SK-N-SH (cell line): ENCODE results near the gene AFAP1L1. TPM values are rescaled to one million over a fixed set of nuclear protein-coding genes. Genes with fewer than 3 reads are reported as not detected.

Source experiments
- CTCF ChIA-PET: fragments of 300-600, 350-600 bp; formaldehyde crosslinking; extraction: SDS; loops from one replicate; lab custom pipeline; 2021; lab: Yijun Ruan, JAX
- POLR2A ChIA-PET: fragments of 350-600 bp; sonication (Branson Sonifier 250); formaldehyde crosslinking; extraction: SDS; loops from one replicate; lab custom pipeline; 2020; ENCODE audit warnings: antibody characterized with exemption, inconsistent platforms; lab: Yijun Ruan, JAX
- DNase-seq: peaks from one replicate; pipeline ENCODE4 v3.0.0; 2012
- H2AFZ ChIP-seq: fragments of 200-600 bp; sonication (generic); 2 replicates; pipeline ENCODE4 v1.8.1; 2016; ENCODE audit warnings: antibody characterized with exemption, mild to moderate bottlenecking, low read depth
- H3F3A ChIP-seq: fragments of 200-600 bp; sonication (generic); replicated peaks from 2 replicates; pipeline ENCODE3; 2016; ENCODE audit warnings: antibody characterized with exemption, mild to moderate bottlenecking; ENCODE audit not compliant: insufficient read depth
- H3K27ac ChIP-seq, 2 experiments: fragments of 200-500 bp in 1 of 2; fragments of 200-600 bp in 1 of 2; sonication (Bioruptor generic) in 1 of 2; sonication (generic), shearing (Covaris generic) in 1 of 2; 2 replicates each; pipeline versions ENCODE4 v1.5.1 to v1.6.1; 2014 to 2016; ENCODE audit warnings: low read depth in 2 of 2, inconsistent platforms in 1 of 2, low read length in 1 of 2, mild to moderate bottlenecking in 1 of 2, mixed read lengths in 1 of 2
- H3K27me3 ChIP-seq: fragments of 200-600 bp; sonication (generic), shearing (Covaris generic); 2 replicates; pipeline ENCODE4 v1.6.1; 2016; ENCODE audit warnings: mixed run types; ENCODE audit not compliant: insufficient read depth
- H3K36me3 ChIP-seq, 2 experiments: fragments of 200-500 bp in 1 of 2; fragments of 200-600 bp in 1 of 2; sonication (Bioruptor generic) in 1 of 2; sonication (generic) in 1 of 2; replicated peaks in 1 of 2; 2 replicates each; pipeline versions ENCODE3 to v1.5.1; 2014 to 2016; ENCODE audit warnings: low read length in 1 of 2, mild to moderate bottlenecking in 1 of 2; ENCODE audit not compliant: insufficient read depth in 2 of 2, control insufficient read depth in 1 of 2
- H3K4me1 ChIP-seq, 2 experiments: fragments of 200-500 bp in 1 of 2; fragments of 200-600 bp in 1 of 2; sonication (Bioruptor generic) in 1 of 2; sonication (generic), shearing (Covaris generic) in 1 of 2; 2 replicates each; pipeline versions ENCODE4 v1.5.1 to v1.6.1; 2014 to 2016; ENCODE audit warnings: low read depth in 1 of 2, low read length in 1 of 2, mixed run types in 1 of 2; ENCODE audit not compliant: insufficient read depth in 2 of 2, control insufficient read depth in 1 of 2
- H3K4me2 ChIP-seq: fragments of 200-600 bp; sonication (generic), shearing (Covaris generic); 2 replicates; pipeline ENCODE4 v1.6.1; 2017; ENCODE audit warnings: mixed run types
- H3K4me3 ChIP-seq, 2 experiments: fragments of 200-500 bp in 1 of 2; fragments of 200-600 bp in 1 of 2; sonication (Bioruptor generic) in 1 of 2; sonication (generic), shearing (Covaris generic) in 1 of 2; 2 replicates each; pipeline versions ENCODE4 v1.5.1 to v1.8.1; 2014 to 2016; ENCODE audit warnings: low read depth in 2 of 2, inconsistent platforms in 1 of 2, low read length in 1 of 2, mild to moderate bottlenecking in 1 of 2, mixed read lengths in 1 of 2, moderate library complexity in 1 of 2
- H3K79me2 ChIP-seq: fragments of 200-600 bp; sonication (generic); 2 replicates; pipeline ENCODE4 v1.8.1; 2017; ENCODE audit warnings: mild to moderate bottlenecking; ENCODE audit not compliant: insufficient read depth
- H3K9ac ChIP-seq: fragments of 200-600 bp; sonication (generic); 2 replicates; pipeline ENCODE4 v1.6.1; 2017; ENCODE audit warnings: mixed run types
- H3K9me2 ChIP-seq: fragments of 200-600 bp; sonication (generic); 2 replicates; pipeline ENCODE4 v1.6.1; 2017; ENCODE audit warnings: mixed run types
- H3K9me3 ChIP-seq: fragments of 200-600 bp; sonication (generic); 2 replicates; pipeline ENCODE4 v1.6.1; 2017; ENCODE audit warnings: mixed run types, mild to moderate bottlenecking, moderate library complexity
- H4K20me1 ChIP-seq: fragments of 200-600 bp; sonication (generic); 2 replicates; pipeline ENCODE4 v1.6.1; 2017; ENCODE audit warnings: mild to moderate bottlenecking, mixed run types; ENCODE audit not compliant: insufficient read depth
- ELF1 ChIP-seq: IDR thresholded peaks from 2 replicates; pipeline ENCODE4 v1.4.0; 2012
- EP300 ChIP-seq, 2 experiments: IDR thresholded peaks; 2 replicates each; pipeline versions ENCODE4 v1.4.0 to v1.6.1; 2012; ENCODE audit warnings: borderline replicate concordance in 1 of 2, low read depth in 1 of 2, low read length in 1 of 2
- FOSL2 ChIP-seq: IDR thresholded peaks from 2 replicates; pipeline ENCODE4 v1.4.0; 2012; ENCODE audit warnings: low read depth, mild to moderate bottlenecking, moderate library complexity, borderline replicate concordance
- FOXJ3 ChIP-seq: sonication (generic); formaldehyde crosslinking; IDR thresholded peaks from 2 replicates; pipeline ENCODE4 v1.5.1; 2020; ENCODE audit warnings: mild to moderate bottlenecking, missing genetic modification reagents
- FOXM1 ChIP-seq: IDR thresholded peaks from 2 replicates; pipeline ENCODE4 v1.4.0; 2012; ENCODE audit warnings: low read depth, mild to moderate bottlenecking
- GABPA ChIP-seq: IDR thresholded peaks from 2 replicates; pipeline ENCODE4 v1.4.0; 2012; ENCODE audit warnings: low read depth, mild to moderate bottlenecking
- GATA2 ChIP-seq: sonication (generic); formaldehyde crosslinking; IDR thresholded peaks from 2 replicates; pipeline ENCODE4 v1.5.0; 2020; ENCODE audit warnings: mild to moderate bottlenecking, missing genetic modification reagents
- NFIC ChIP-seq: IDR thresholded peaks from 2 replicates; pipeline ENCODE4 v1.4.0; 2012; ENCODE audit warnings: borderline replicate concordance
- POLR2AphosphoS5 ChIP-seq: IDR thresholded peaks from 2 replicates; pipeline ENCODE4 v1.6.1; 2012; ENCODE audit warnings: low read depth, low read length
- RAD21 ChIP-seq: IDR thresholded peaks from 2 replicates; pipeline ENCODE4 v1.6.1; 2012; ENCODE audit warnings: mild to moderate bottlenecking, low read length
- RCOR1 ChIP-seq: fragments of 150-350 bp; IDR thresholded peaks from 2 replicates; pipeline ENCODE4 v1.6.1; 2017; ENCODE audit warnings: antibody characterized with exemption, low read length
- RFX5 ChIP-seq: IDR thresholded peaks from 2 replicates; pipeline ENCODE4 v1.6.1; 2012; ENCODE audit warnings: mild to moderate bottlenecking, improper control_type of control experiment, low read length
- RXRA ChIP-seq: IDR thresholded peaks from 2 replicates; pipeline ENCODE4 v1.4.0; 2012; ENCODE audit warnings: low read depth, mild to moderate bottlenecking, borderline replicate concordance
- TAF1 ChIP-seq: IDR thresholded peaks from 2 replicates; pipeline ENCODE4 v1.6.1; 2012; ENCODE audit warnings: low read depth, mild to moderate bottlenecking, low read length, moderate library complexity, borderline replicate concordance
- TCF12 ChIP-seq: IDR thresholded peaks from 2 replicates; pipeline ENCODE4 v1.4.0; 2012
- YY1 ChIP-seq: IDR thresholded peaks from 2 replicates; pipeline ENCODE4 v1.4.0; 2012; ENCODE audit warnings: low read depth, mild to moderate bottlenecking
- WGBS: methylation state at CpG from one replicate; pipeline ENCODE4 v1.1.6; 2017; ENCODE audit warnings: low lambda C conversion rate; 5-methylcytosine and 5-hydroxymethylcytosine counted together
- polyA plus RNA-seq, 3 experiments: library from polyadenylated mRNA; depleted of rRNA; stranded (reverse); fragments of >200 nt; gene quantifications; 2 replicates each; pipeline ENCODE4 v1.2.3, GENCODE V29; 2012
- TF ChIP-seq, protein P1 (sequence below): IDR thresholded peaks from 2 replicates; pipeline ENCODE4; 2012
- TF ChIP-seq, protein P2 (sequence below): IDR thresholded peaks from 2 replicates; pipeline ENCODE4 v1.6.1; 2012; ENCODE audit warnings: mild to moderate bottlenecking, low read depth, low read length, moderate library complexity
- TF ChIP-seq, protein P3 (sequence below): IDR thresholded peaks from 2 replicates; pipeline ENCODE4 v1.4.0; 2012; ENCODE audit warnings: low read depth, borderline replicate concordance
- TF ChIP-seq, protein P4 (sequence below): fragments of 200-600 bp; sonication (generic); IDR thresholded peaks from 2 replicates; pipeline ENCODE4 v1.6.1; 2017; ENCODE audit warnings: antibody characterized with exemption, mild to moderate bottlenecking, moderate library complexity

Gene AFAP1L1
- polyA plus RNA-seq, 1 of the 3 experiments (the other 2 are of a cell fraction), result 0.82 TPM

DNA sequence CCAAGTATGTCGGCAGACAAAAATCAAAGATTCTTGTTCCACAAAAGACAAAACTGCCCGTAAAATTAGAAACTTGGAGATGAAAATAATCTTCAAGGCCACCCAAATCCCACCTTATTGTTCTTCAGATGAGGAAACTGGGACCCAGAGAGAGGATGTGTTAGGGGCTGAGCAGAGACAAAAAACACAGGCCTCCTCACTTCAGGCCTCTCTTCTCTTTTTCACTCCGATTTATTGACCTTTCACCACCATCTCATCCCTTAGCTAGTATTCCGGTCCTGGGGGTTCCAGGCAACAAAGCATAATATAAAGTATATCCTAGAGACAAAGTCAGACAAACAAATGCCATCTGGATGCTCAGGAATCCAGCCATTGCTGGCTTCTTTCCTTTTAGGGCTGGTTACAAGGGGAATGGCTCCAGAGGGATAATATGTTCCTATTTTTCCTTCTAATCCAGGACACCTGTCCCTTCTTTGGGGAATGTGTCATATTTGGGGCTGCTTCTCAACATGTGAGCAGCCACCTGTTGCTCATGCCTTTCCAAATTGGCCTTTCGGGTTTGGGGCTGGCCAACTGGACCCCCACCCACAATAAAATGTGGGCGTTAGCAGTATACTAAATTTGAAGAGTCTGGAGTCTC is 42.2 kb upstream of the AFAP1L1 start:
- Histone ChIP-seq H3K79me2 (no peaks in the 10 kb centered on the region), H3K27me3 (no peaks in the 10 kb centered on the region), H3K4me2 (no peak overlapping the region), H3K9ac (no peak overlapping the region), H3K4me1 (peaks cover 0 to 8% of the 10 kb centered on the region in 2 experiments; a peak in 1 of 4 replicates), H3K9me2 (no peaks in the 10 kb centered on the region), H3K9me3 (no peaks in the 10 kb centered on the region), H4K20me1 (no peaks in the 10 kb centered on the region), H3K27ac (no peak overlapping the region), H3F3A (peaks cover 16% of the 10 kb centered on the region), H3K36me3 (peaks cover 0 to 7% of the 10 kb centered on the region in 2 experiments), H3K4me3 (no peak overlapping the region; a peak in 1 of 4 replicates), H2AFZ (no peak overlapping the region)
- CTCF ChIA-PET, result interaction anchor here (0.8 to 1.6 kb wide), 6 partner anchors 15 to 498 kb away, joined by 3 to 10 read pairs (median 4); partner anchors contain the start of gene ABLIM3
- POLR2A ChIA-PET, result no interaction called here
- 35% methylated on average over 6 of the region's 6 CpGs for WGBS
- TF ChIP-seq, protein P1, sequence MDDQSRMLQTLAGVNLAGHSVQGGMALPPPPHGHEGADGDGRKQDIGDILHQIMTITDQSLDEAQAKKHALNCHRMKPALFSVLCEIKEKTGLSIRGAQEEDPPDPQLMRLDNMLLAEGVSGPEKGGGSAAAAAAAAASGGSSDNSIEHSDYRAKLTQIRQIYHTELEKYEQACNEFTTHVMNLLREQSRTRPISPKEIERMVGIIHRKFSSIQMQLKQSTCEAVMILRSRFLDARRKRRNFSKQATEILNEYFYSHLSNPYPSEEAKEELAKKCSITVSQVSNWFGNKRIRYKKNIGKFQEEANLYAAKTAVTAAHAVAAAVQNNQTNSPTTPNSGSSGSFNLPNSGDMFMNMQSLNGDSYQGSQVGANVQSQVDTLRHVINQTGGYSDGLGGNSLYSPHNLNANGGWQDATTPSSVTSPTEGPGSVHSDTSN, result no peak
- TF ChIP-seq TCF12 (no peak), GATA2 (CRISPR knock-in tag) (no peak), RFX5 (no peak), RXRA (no peak), RAD21 (no peak), FOXJ3 (CRISPR knock-in tag) (no peak), FOSL2 (no peak), POLR2AphosphoS5 (no peak), GABPA (no peak), YY1 (no peak), ELF1 (no peak), RCOR1 (no peak), TAF1 (no peak), FOXM1 (no peak), NFIC (no peak), EP300 (IDR thresholded peaks at IDR 0.05; ENCODE audit: borderline replicate concordance in 1 of 2, low read depth in 1 of 2, low read length in 1 of 2) (no peak)
- TF ChIP-seq, protein P2, sequence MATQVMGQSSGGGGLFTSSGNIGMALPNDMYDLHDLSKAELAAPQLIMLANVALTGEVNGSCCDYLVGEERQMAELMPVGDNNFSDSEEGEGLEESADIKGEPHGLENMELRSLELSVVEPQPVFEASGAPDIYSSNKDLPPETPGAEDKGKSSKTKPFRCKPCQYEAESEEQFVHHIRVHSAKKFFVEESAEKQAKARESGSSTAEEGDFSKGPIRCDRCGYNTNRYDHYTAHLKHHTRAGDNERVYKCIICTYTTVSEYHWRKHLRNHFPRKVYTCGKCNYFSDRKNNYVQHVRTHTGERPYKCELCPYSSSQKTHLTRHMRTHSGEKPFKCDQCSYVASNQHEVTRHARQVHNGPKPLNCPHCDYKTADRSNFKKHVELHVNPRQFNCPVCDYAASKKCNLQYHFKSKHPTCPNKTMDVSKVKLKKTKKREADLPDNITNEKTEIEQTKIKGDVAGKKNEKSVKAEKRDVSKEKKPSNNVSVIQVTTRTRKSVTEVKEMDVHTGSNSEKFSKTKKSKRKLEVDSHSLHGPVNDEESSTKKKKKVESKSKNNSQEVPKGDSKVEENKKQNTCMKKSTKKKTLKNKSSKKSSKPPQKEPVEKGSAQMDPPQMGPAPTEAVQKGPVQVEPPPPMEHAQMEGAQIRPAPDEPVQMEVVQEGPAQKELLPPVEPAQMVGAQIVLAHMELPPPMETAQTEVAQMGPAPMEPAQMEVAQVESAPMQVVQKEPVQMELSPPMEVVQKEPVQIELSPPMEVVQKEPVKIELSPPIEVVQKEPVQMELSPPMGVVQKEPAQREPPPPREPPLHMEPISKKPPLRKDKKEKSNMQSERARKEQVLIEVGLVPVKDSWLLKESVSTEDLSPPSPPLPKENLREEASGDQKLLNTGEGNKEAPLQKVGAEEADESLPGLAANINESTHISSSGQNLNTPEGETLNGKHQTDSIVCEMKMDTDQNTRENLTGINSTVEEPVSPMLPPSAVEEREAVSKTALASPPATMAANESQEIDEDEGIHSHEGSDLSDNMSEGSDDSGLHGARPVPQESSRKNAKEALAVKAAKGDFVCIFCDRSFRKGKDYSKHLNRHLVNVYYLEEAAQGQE, result no peak
- TF ChIP-seq, protein P3, sequence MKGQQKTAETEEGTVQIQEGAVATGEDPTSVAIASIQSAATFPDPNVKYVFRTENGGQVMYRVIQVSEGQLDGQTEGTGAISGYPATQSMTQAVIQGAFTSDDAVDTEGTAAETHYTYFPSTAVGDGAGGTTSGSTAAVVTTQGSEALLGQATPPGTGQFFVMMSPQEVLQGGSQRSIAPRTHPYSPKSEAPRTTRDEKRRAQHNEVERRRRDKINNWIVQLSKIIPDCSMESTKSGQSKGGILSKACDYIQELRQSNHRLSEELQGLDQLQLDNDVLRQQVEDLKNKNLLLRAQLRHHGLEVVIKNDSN, result no peak
- TF ChIP-seq, protein P4, sequence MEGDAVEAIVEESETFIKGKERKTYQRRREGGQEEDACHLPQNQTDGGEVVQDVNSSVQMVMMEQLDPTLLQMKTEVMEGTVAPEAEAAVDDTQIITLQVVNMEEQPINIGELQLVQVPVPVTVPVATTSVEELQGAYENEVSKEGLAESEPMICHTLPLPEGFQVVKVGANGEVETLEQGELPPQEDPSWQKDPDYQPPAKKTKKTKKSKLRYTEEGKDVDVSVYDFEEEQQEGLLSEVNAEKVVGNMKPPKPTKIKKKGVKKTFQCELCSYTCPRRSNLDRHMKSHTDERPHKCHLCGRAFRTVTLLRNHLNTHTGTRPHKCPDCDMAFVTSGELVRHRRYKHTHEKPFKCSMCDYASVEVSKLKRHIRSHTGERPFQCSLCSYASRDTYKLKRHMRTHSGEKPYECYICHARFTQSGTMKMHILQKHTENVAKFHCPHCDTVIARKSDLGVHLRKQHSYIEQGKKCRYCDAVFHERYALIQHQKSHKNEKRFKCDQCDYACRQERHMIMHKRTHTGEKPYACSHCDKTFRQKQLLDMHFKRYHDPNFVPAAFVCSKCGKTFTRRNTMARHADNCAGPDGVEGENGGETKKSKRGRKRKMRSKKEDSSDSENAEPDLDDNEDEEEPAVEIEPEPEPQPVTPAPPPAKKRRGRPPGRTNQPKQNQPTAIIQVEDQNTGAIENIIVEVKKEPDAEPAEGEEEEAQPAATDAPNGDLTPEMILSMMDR, result no peak
- DNase-seq, result no peak
